ENCODE data around the gene TTLL3.
A peak's percentile ranks its signal among the peaks of the same experiment; 100 is the strongest.
"Not testable (repeated sequence)": the region's sequence is repeated elsewhere in the genome, so short reads cannot be mapped to it uniquely, and the experiment has no call there.

The TTLL3 gene

GRCh38 chr3:9847870-9848269, 37.8 kb downstream of the TTLL3 start:
- not testable (repeated sequence) for H3K9me3 ChIP-seq (ENCODE audit: low read length); H3K9ac ChIP-seq (ENCODE audit: low read length); H3K27me3 ChIP-seq (ENCODE audit: control insufficient read depth in 1 of 2, insufficient read depth in 2 of 2, low read length in 2 of 2); H3K36me3 ChIP-seq (ENCODE audit: insufficient read depth, low read length); H3K4me1 ChIP-seq (ENCODE audit: insufficient read depth, low read length); H3K27ac ChIP-seq (ENCODE audit: low read depth, low read length); H3K4me3 ChIP-seq (ENCODE audit: low read depth in 1 of 2, low read length in 2 of 2)

- not testable (repeated sequence) for H3K27ac ChIP-seq (ENCODE audit: low read depth, low read length); H3K27me3 ChIP-seq (ENCODE audit: control insufficient read depth in 1 of 2, insufficient read depth in 2 of 2, low read length in 2 of 2); H3K36me3 ChIP-seq (ENCODE audit: insufficient read depth, low read length); H3K4me1 ChIP-seq (ENCODE audit: insufficient read depth, low read length); H3K4me3 ChIP-seq (ENCODE audit: low read depth in 1 of 2, low read length in 2 of 2); H3K9ac ChIP-seq (ENCODE audit: low read length); H3K9me3 ChIP-seq (ENCODE audit: low read length)
Measured at GRCh38 chr3:9848860-9849259, 38.8 kb downstream of the TTLL3 start.

GRCh38 chr3:9851383-9851782, 41.3 kb downstream of the TTLL3 start:
- not testable (repeated sequence) for H3K27me3 ChIP-seq (ENCODE audit: control insufficient read depth in 1 of 2, insufficient read depth in 2 of 2, low read length in 2 of 2)

GRCh38 chr3:9851926-9852325, 41.9 kb downstream of the TTLL3 start:
- H3K4me3 ChIP-seq (ENCODE audit: low read depth in 1 of 2, low read length in 2 of 2); H3K27me3 ChIP-seq (ENCODE audit: control insufficient read depth in 1 of 2, insufficient read depth in 2 of 2, low read length in 2 of 2); H3K4me1 ChIP-seq (ENCODE audit: insufficient read depth, low read length); H3K27ac ChIP-seq (ENCODE audit: low read depth, low read length); H3K9me3 ChIP-seq (ENCODE audit: low read length); H3K36me3 ChIP-seq (ENCODE audit: insufficient read depth, low read length); H3K9ac ChIP-seq (ENCODE audit: low read length): not testable (repeated sequence)

More at GRCh38 chr3:9851383-9851782, 41.3 kb downstream of the TTLL3 start:
- H3K27ac ChIP-seq (ENCODE audit: low read depth, low read length); H3K9ac ChIP-seq (ENCODE audit: low read length); H3K4me1 ChIP-seq (ENCODE audit: insufficient read depth, low read length); H3K9me3 ChIP-seq (ENCODE audit: low read length); H3K4me3 ChIP-seq (ENCODE audit: low read depth in 1 of 2, low read length in 2 of 2); H3K36me3 ChIP-seq (ENCODE audit: insufficient read depth, low read length): not testable (repeated sequence)

GRCh38 chr3:9852528-9852927, 42.5 kb downstream of the TTLL3 start:
- H3K36me3 ChIP-seq (ENCODE audit: insufficient read depth, low read length), result no peaks in the 10 kb centered on the region
- H3K4me3 ChIP-seq (ENCODE audit: low read depth in 1 of 2, low read length in 2 of 2), result no peak overlapping the region
- H3K4me1 ChIP-seq (ENCODE audit: insufficient read depth, low read length), result no peaks in the 10 kb centered on the region
- H3K27me3 ChIP-seq (ENCODE audit: control insufficient read depth in 1 of 2, insufficient read depth in 2 of 2, low read length in 2 of 2), result no peaks in the 10 kb centered on the region
- no peaks in the 10 kb centered on the region for H3K9me3 ChIP-seq (ENCODE audit: low read length)
- H3K27ac ChIP-seq (ENCODE audit: low read depth, low read length), result no peak overlapping the region
- no peak overlapping the region for H3K9ac ChIP-seq (ENCODE audit: low read length)

GRCh38 chr3:9854291-9854940, 44.4 kb downstream of the TTLL3 start:
- not testable (repeated sequence) for H3K4me3 ChIP-seq (ENCODE audit: low read depth in 1 of 2, low read length in 2 of 2); H3K27ac ChIP-seq (ENCODE audit: low read depth, low read length); H3K36me3 ChIP-seq (ENCODE audit: insufficient read depth, low read length); H3K9ac ChIP-seq (ENCODE audit: low read length); H3K27me3 ChIP-seq (ENCODE audit: control insufficient read depth in 1 of 2, insufficient read depth in 2 of 2, low read length in 2 of 2); H3K4me1 ChIP-seq (ENCODE audit: insufficient read depth, low read length); H3K9me3 ChIP-seq (ENCODE audit: low read length)

- Histone ChIP-seq H3K27ac (ENCODE audit: low read depth, low read length) (no peak overlapping the region), H3K4me3 (ENCODE audit: low read depth in 1 of 2, low read length in 2 of 2) (no peak overlapping the region), H3K9me3 (ENCODE audit: low read length) (no peaks in the 10 kb centered on the region), H3K36me3 (ENCODE audit: insufficient read depth, low read length) (no peaks in the 10 kb centered on the region), H3K4me1 (ENCODE audit: insufficient read depth, low read length) (no peaks in the 10 kb centered on the region), H3K27me3 (ENCODE audit: control insufficient read depth in 1 of 2, insufficient read depth in 2 of 2, low read length in 2 of 2) (no peaks in the 10 kb centered on the region), H3K9ac (ENCODE audit: low read length) (no peak overlapping the region)
Measured at GRCh38 chr3:9855594-9855993, 45.5 kb downstream of the TTLL3 start.

- H3K27me3 ChIP-seq (ENCODE audit: control insufficient read depth in 1 of 2, insufficient read depth in 2 of 2, low read length in 2 of 2), result no peaks in the 10 kb centered on the region
- H3K9ac ChIP-seq (ENCODE audit: low read length), result no peak overlapping the region
- H3K36me3 ChIP-seq (ENCODE audit: insufficient read depth, low read length), result no peaks in the 10 kb centered on the region
- no peaks in the 10 kb centered on the region for H3K9me3 ChIP-seq (ENCODE audit: low read length)
- H3K27ac ChIP-seq (ENCODE audit: low read depth, low read length), result no peak overlapping the region
- peaks cover 14% of the 10 kb centered on the region for H3K4me1 ChIP-seq (ENCODE audit: insufficient read depth, low read length)
- no peak overlapping the region for H3K4me3 ChIP-seq (ENCODE audit: low read depth in 1 of 2, low read length in 2 of 2)
Measured at GRCh38 chr3:9859530-9860025, 49.5 kb downstream of the TTLL3 start.

GRCh38 chr3:9861201-9861600, 51.1 kb downstream of the TTLL3 start:
- H3K9ac ChIP-seq (ENCODE audit: low read length), result no peak overlapping the region
- no peak overlapping the region for H3K27ac ChIP-seq (ENCODE audit: low read depth, low read length)
- H3K4me3 ChIP-seq (ENCODE audit: low read depth in 1 of 2, low read length in 2 of 2), result no peak overlapping the region
- H3K4me1 ChIP-seq (ENCODE audit: insufficient read depth, low read length), result peaks cover 31% of the 10 kb centered on the region
- H3K9me3 ChIP-seq (ENCODE audit: low read length), result no peaks in the 10 kb centered on the region
- H3K27me3 ChIP-seq (ENCODE audit: control insufficient read depth in 1 of 2, insufficient read depth in 2 of 2, low read length in 2 of 2), result no peaks in the 10 kb centered on the region
- no peaks in the 10 kb centered on the region for H3K36me3 ChIP-seq (ENCODE audit: insufficient read depth, low read length)

GRCh38 chr3:9861626-9862130, 51.6 kb downstream of the TTLL3 start:
- Histone ChIP-seq H3K9ac (ENCODE audit: low read length) (no peak overlapping the region), H3K4me3 (ENCODE audit: low read depth in 1 of 2, low read length in 2 of 2) (no peak overlapping the region), H3K9me3 (ENCODE audit: low read length) (no peaks in the 10 kb centered on the region), H3K27ac (ENCODE audit: low read depth, low read length) (peak overlapping the region; percentile 61), H3K27me3 (ENCODE audit: control insufficient read depth in 1 of 2, insufficient read depth in 2 of 2, low read length in 2 of 2) (no peaks in the 10 kb centered on the region), H3K36me3 (ENCODE audit: insufficient read depth, low read length) (no peaks in the 10 kb centered on the region), H3K4me1 (ENCODE audit: insufficient read depth, low read length) (peaks cover 35% of the 10 kb centered on the region)

GRCh38 chr3:9862391-9863057, 52.5 kb downstream of the TTLL3 start:
- H3K4me1 ChIP-seq (ENCODE audit: insufficient read depth, low read length), result peaks cover 41% of the 10 kb centered on the region
- H3K9ac ChIP-seq (ENCODE audit: low read length), result no peak overlapping the region
- H3K36me3 ChIP-seq (ENCODE audit: insufficient read depth, low read length), result no peaks in the 10 kb centered on the region
- peak overlapping the region in 1 of 2 donors; percentile 43 for H3K4me3 ChIP-seq (ENCODE audit: low read depth in 1 of 2, low read length in 2 of 2)
- no peaks in the 10 kb centered on the region for H3K27me3 ChIP-seq (ENCODE audit: control insufficient read depth in 1 of 2, insufficient read depth in 2 of 2, low read length in 2 of 2)
- peak overlapping the region; percentile 65 for H3K27ac ChIP-seq (ENCODE audit: low read depth, low read length)
- H3K9me3 ChIP-seq (ENCODE audit: low read length), result no peaks in the 10 kb centered on the region

All from muscle layer of colon (tissue), 2 donors.